ENCODE data around the gene FLYWCH1. TPM values are rescaled to one million over a fixed set of nuclear protein-coding genes. Genes with fewer than 3 reads are reported as not detected.

FLYWCH1 gene
- 30.8 TPM for total RNA-seq (ENCODE audit: insufficient read depth, low replicate concordance)

GRCh38 chr16:2911638-2912329 is at the start of gene FLYWCH1:
Gene FLYWCH1, plus strand, starts transcription at chr16:2911931. Its CDS starts 17,755 bp downstream, at chr16:2929686.
- DNase-seq (ENCODE audit: low spot score), result peak; percentile 99

- no peak for DNase-seq (ENCODE audit: low spot score)
These were observed 46.1 kb upstream of the FLYWCH1 start for GRCh38 chr16:2865651-2866050.

- DNase-seq (ENCODE audit: low spot score), result no peak
These were observed 45.3 kb upstream of the FLYWCH1 start for GRCh38 chr16:2866431-2866830.

- DNase-seq (ENCODE audit: low spot score), result no peak
These were observed 44.1 kb upstream of the FLYWCH1 start for GRCh38 chr16:2867661-2867986.

GRCh38 chr16:2867987-2868789 is 43.5 kb upstream of the FLYWCH1 start:
- DNase-seq (ENCODE audit: low spot score), result peak; percentile 95

GRCh38 chr16:2871926-2872325 is 39.8 kb upstream of the FLYWCH1 start:
- no peak for DNase-seq (ENCODE audit: low spot score)

GRCh38 chr16:2874032-2874911 is 37.5 kb upstream of the FLYWCH1 start:
- DNase-seq (ENCODE audit: low spot score), result no peak

- DNase-seq (ENCODE audit: low spot score), result peak; percentile 78
These were observed 36.8 kb upstream of the FLYWCH1 start for GRCh38 chr16:2874912-2875362.

- DNase-seq (ENCODE audit: low spot score), result no peak
These were observed 31.8 kb upstream of the FLYWCH1 start for GRCh38 chr16:2879854-2880508.

GRCh38 chr16:2881783-2882649 is 29.7 kb upstream of the FLYWCH1 start:
- DNase-seq (ENCODE audit: low spot score), result peak; percentile 47

GRCh38 chr16:2882650-2883457 is 28.9 kb upstream of the FLYWCH1 start, which contains the start of gene FLYWCH2:
Gene FLYWCH2, plus strand, starts transcription at chr16:2883215. Its CDS starts 13,235 bp downstream, at chr16:2896450.
- DNase-seq (ENCODE audit: low spot score), result peak; percentile 99

GRCh38 chr16:2883458-2883908 is 28.2 kb upstream of the FLYWCH1 start:
- peak; percentile 24 for DNase-seq (ENCODE audit: low spot score)

GRCh38 chr16:2884041-2884451 is 27.7 kb upstream of the FLYWCH1 start:
- no peak for DNase-seq (ENCODE audit: low spot score)

GRCh38 chr16:2894231-2894630 is 17.5 kb upstream of the FLYWCH1 start:
- no peak for DNase-seq (ENCODE audit: low spot score)

- DNase-seq (ENCODE audit: low spot score), result no peak
These were observed 15.9 kb upstream of the FLYWCH1 start for GRCh38 chr16:2895813-2896212.

GRCh38 chr16:2896480-2897010 is 15.2 kb upstream of the FLYWCH1 start:
- no peak for DNase-seq (ENCODE audit: low spot score)

- no peak for DNase-seq (ENCODE audit: low spot score)
These were observed 14.6 kb upstream of the FLYWCH1 start for GRCh38 chr16:2897110-2897509.

GRCh38 chr16:2898831-2899563 is 12.7 kb upstream of the FLYWCH1 start:
- DNase-seq (ENCODE audit: low spot score), result no peak

All from umbilical cord (tissue), 2 donors.